Upper lobe of left lung (tissue), 6 donors: ENCODE results near the gene DEPP1. TPM values are rescaled to one million over a fixed set of nuclear protein-coding genes. Genes with fewer than 3 reads are reported as not detected.
A peak's percentile ranks its signal among the peaks of the same experiment; 100 is the strongest.

Source experiments
- ATAC-seq, 2 donors: fragments of 200-7000 bp; cut with Tn5 transposase; one replicate each; pipeline ENCODE4 v1.9.1; 2022; ENCODE audit warnings: mild to moderate bottlenecking in 2 of 2, moderate library complexity in 2 of 2; ENCODE audit not compliant: low FRiP score in 2 of 2
- DNase-seq, 2 donors: peaks; one replicate each; pipeline ENCODE4 v3.0.0-alpha.2; 2019 to 2020
- H3K27ac ChIP-seq, 4 donors: fragments of 200-600 bp; sonication (generic); one replicate each; pipeline ENCODE4 v1.5.1; 2016 to 2019
- H3K27me3 ChIP-seq, 4 donors: fragments of 200-600 bp; sonication (generic); one replicate each; pipeline ENCODE4 v1.5.1; 2017 to 2019
- H3K36me3 ChIP-seq, 4 donors: fragments of 200-600 bp; sonication (generic); one replicate each; pipeline ENCODE4 v1.5.1; 2016 to 2019
- H3K4me1 ChIP-seq, 4 donors: fragments of 200-600 bp; sonication (generic); one replicate each; pipeline ENCODE4 v1.5.1; 2018 to 2019
- H3K4me3 ChIP-seq, 4 donors: fragments of 200-600 bp; sonication (generic); one replicate each; pipeline ENCODE4 v1.5.1; 2017 to 2019; ENCODE audit warnings: mild to moderate bottlenecking in 2 of 4, moderate library complexity in 1 of 4
- H3K9me3 ChIP-seq, 4 donors: fragments of 200-600 bp; sonication (generic); one replicate each; pipeline ENCODE4 v1.5.1; 2018 to 2019
- CTCF ChIP-seq, 6 experiments: fragments of 450-650 bp in 4 of 6; fragments of 200-600 bp in 2 of 6; sonication (generic) in 2 of 6; IDR thresholded peaks; one replicate each; pipeline ENCODE4 v1.5.1; 2016 to 2019; ENCODE audit warnings: antibody characterized with exemption in 6 of 6
- EP300 ChIP-seq, 4 donors: sonication (generic); formaldehyde crosslinking; IDR thresholded peaks; one replicate each; pipeline ENCODE4 v1.5.1; 2017; ENCODE audit warnings: antibody characterized with exemption in 4 of 4, control low read depth in 2 of 4
- POLR2A ChIP-seq, 4 donors: fragments of 450-650 bp; IDR thresholded peaks; one replicate each; pipeline ENCODE4 v1.5.1; 2016 to 2017; ENCODE audit warnings: antibody characterized with exemption in 4 of 4, mild to moderate bottlenecking in 2 of 4
- POLR2AphosphoS5 ChIP-seq, 2 donors: sonication (generic); formaldehyde crosslinking; IDR thresholded peaks; one replicate each; pipeline ENCODE4 v1.5.1; 2017; ENCODE audit warnings: antibody characterized with exemption in 2 of 2
- WGBS, 2 donors: methylation state at CpG; one replicate each; pipeline ENCODE4 v1.1.5; 2017 to 2018; 5-methylcytosine and 5-hydroxymethylcytosine counted together
- total RNA-seq, 6 donors: library from RNA; depleted of rRNA in 4 of 6; stranded (reverse); fragments of >200 nt in 4 of 6; gene quantifications; one replicate each; pipeline versions ENCODE4 v1.1.0 to v1.2.1, GENCODE V29; 2016 to 2021
- donor health status: DM: no; HTN: no; CAD: no; lungs with moderate emphysema.
- donor health status: DM: no; HTN: yes; CAD: no; lungs with severe emphysema.

DEPP1 gene
- total RNA-seq, 6 donors from 2014 or later, result 42.0 to 405 (median 95.6) TPM

GRCh38 chr10:44991571-44991970, 13.0 kb upstream of the DEPP1 start:
- WGBS, 2 donors, result 58 to 63% methylated on average over 5 of the region's 5 CpGs
- H3K27ac ChIP-seq, result peak overlapping the region in 3 of 4 donors; percentile 34 to 92 (median 65)
- DNase-seq (no peak), ATAC-seq (no peak)
- H3K27me3 ChIP-seq, result no peaks in the 10 kb centered on the region
- no peaks in the 10 kb centered on the region for H3K9me3 ChIP-seq
- peaks cover 52 to 78% (median 62%) of the 10 kb centered on the region in 4 donors for H3K4me1 ChIP-seq
- no peak for TF ChIP-seq EP300 (IDR thresholded peaks at IDR 0.05)
- no peak for TF ChIP-seq POLR2AphosphoS5 (IDR thresholded peaks at IDR 0.05)
- TF ChIP-seq CTCF (IDR thresholded peaks at IDR 0.05), result no peak
- TF ChIP-seq POLR2A (IDR thresholded peaks at IDR 0.05), result no peak
- H3K36me3 ChIP-seq, result peaks cover 0 to 32% (median 13%) of the 10 kb centered on the region in 4 donors
- H3K4me3 ChIP-seq, result no peak overlapping the region

DNA sequence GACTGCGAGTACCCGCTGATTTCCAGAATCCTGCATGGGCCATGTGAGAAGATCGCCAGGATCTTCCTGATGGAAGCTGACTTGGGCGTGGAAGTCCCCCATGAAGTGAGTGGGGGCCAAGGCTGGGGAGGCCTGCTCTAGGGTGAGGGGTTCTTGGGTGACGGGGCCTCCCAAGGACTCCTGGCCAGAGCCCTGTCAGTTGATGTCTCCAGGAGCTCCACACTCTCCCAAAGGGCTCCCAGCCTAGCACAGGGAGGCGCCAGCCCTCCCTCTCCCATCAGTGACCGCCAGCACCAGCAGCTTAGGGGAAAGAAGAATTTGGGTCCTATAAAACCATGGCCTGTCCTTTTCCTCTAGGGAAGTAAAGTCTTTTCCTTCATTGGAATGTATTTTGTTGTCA, 12.4 kb upstream of the DEPP1 start:
- no peak for DNase-seq
- Histone ChIP-seq H3K4me3 (no peak overlapping the region), H3K36me3 (peaks cover 0 to 32% (median 15%) of the 10 kb centered on the region in 4 donors)

DNA sequence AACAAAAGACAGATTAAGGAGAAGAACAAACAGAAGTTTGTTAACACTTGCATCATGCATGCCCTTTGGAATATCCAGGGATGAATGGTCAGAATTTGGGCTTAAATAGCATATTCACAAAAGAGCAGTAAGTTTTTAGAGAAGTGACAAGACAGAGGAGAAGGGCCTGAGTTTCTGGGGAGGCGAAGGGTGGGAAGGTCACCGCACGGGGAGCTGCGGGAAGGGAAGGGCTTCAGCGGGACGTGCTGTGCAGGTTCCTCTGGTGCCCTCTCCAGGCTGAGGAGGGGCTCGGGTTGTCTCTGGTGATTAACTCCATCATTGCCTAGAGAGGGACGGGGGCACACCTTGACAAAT, 11.7 kb upstream of the DEPP1 start:
- Histone ChIP-seq H3K4me3 (no peak overlapping the region), H3K36me3 (peaks cover 0 to 34% (median 15%) of the 10 kb centered on the region in 4 donors), H3K27me3 (no peaks in the 10 kb centered on the region), H3K27ac (peak overlapping the region; percentile 20 to 92 (median 50)), H3K9me3 (no peaks in the 10 kb centered on the region), H3K4me1 (peaks cover 43 to 78% (median 58%) of the 10 kb centered on the region in 4 donors)
- ATAC-seq, result no peak
- TF ChIP-seq POLR2A (IDR thresholded peaks at IDR 0.05), result no peak
- peak in 3 of 6 experiments; percentile 19 to 31 (median 19) for TF ChIP-seq CTCF (IDR thresholded peaks at IDR 0.05)
- no peak for DNase-seq
- WGBS, 2 donors, result 21 to 38% methylated on average over 8 of the region's 8 CpGs

More for the DNA sequence above, 12.4 kb upstream of the DEPP1 start:
- H3K9me3 ChIP-seq, result no peaks in the 10 kb centered on the region
- H3K4me1 ChIP-seq, result peaks cover 50 to 78% (median 59%) of the 10 kb centered on the region in 4 donors
- H3K27ac ChIP-seq, result peak overlapping the region in 3 of 4 donors; percentile 34 to 92 (median 65)
- WGBS, 2 donors, result 91 to 98% methylated on average over 6 to 7 of the region's 7 CpGs
- TF ChIP-seq POLR2AphosphoS5 (IDR thresholded peaks at IDR 0.05), result no peak
- no peak for TF ChIP-seq EP300 (IDR thresholded peaks at IDR 0.05)
- no peak for TF ChIP-seq POLR2A (IDR thresholded peaks at IDR 0.05)
- no peak for TF ChIP-seq CTCF (IDR thresholded peaks at IDR 0.05)
- H3K27me3 ChIP-seq, result no peaks in the 10 kb centered on the region
- no peak for ATAC-seq

GRCh38 chr10:44989597-44990301, 11.1 kb upstream of the DEPP1 start:
- DNase-seq, result peak in 1 of 2 donors; percentile 32
- peaks cover 0 to 39% (median 16%) of the 10 kb centered on the region in 4 donors for H3K36me3 ChIP-seq
- no peak for TF ChIP-seq POLR2AphosphoS5 (IDR thresholded peaks at IDR 0.05)
- TF ChIP-seq POLR2A (IDR thresholded peaks at IDR 0.05), result no peak
- no peak for TF ChIP-seq EP300 (IDR thresholded peaks at IDR 0.05)
- no peak for TF ChIP-seq CTCF (IDR thresholded peaks at IDR 0.05)
- H3K9me3 ChIP-seq, result no peaks in the 10 kb centered on the region
- H3K27ac ChIP-seq, result peak overlapping the region; percentile 20 to 92 (median 53)
- no peak for ATAC-seq
- H3K4me1 ChIP-seq, result peaks cover 41 to 77% (median 57%) of the 10 kb centered on the region in 4 donors
- WGBS, 2 donors, result 67 to 79% methylated on average over 12 to 14 of the region's 14 CpGs
- H3K27me3 ChIP-seq, result no peaks in the 10 kb centered on the region
- no peak overlapping the region for H3K4me3 ChIP-seq
